Right atrium auricular region (tissue), 2 donors: ENCODE measurements around the gene MYH6. TPM values are rescaled to one million over a fixed set of nuclear protein-coding genes. Genes with fewer than 3 reads are reported as not detected.

Experiments
- DNase-seq: peaks from one replicate; pipeline ENCODE4 v3.0.0-alpha.2; 2019; ENCODE audit warnings: low spot score
- H3K27ac ChIP-seq, 2 donors: fragments of 200-600 bp; sonication (generic); 1 replicate in 1 of 2; 2 replicates in 1 of 2; pipeline ENCODE4 v1.5.1; 2016 to 2019
- H3K27me3 ChIP-seq, 2 donors: fragments of 200-600 bp; sonication (generic); one replicate each; pipeline versions ENCODE4 v1.5.1 to v1.6.0; 2017 to 2019
- H3K36me3 ChIP-seq: fragments of 200-600 bp; sonication (generic); one replicate; pipeline ENCODE4 v1.5.1; 2016
- H3K4me1 ChIP-seq, 2 donors: fragments of 200-600 bp; sonication (generic); one replicate each; pipeline versions ENCODE4 v1.5.1 to v1.6.0; 2017 to 2019
- H3K4me3 ChIP-seq, 2 donors: fragments of 200-600 bp; sonication (generic); 1 replicate in 1 of 2; 2 replicates in 1 of 2; pipeline ENCODE4 v1.5.1; 2017 to 2019; ENCODE audit warnings: mild to moderate bottlenecking in 1 of 2, moderate library complexity in 1 of 2
- H3K9me3 ChIP-seq, 2 donors: fragments of 200-600 bp; sonication (generic); one replicate each; pipeline ENCODE4 v1.5.1; 2019
- CTCF ChIP-seq, 2 donors: fragments of 200-600 bp; sonication (generic); IDR thresholded peaks; one replicate each; pipeline ENCODE4 v1.5.1; 2019; ENCODE audit warnings: antibody characterized with exemption in 2 of 2
- total RNA-seq, 2 donors: library from RNA; depleted of rRNA; stranded (reverse); fragments of >200 nt; gene quantifications; one replicate each; pipeline ENCODE4 v1.1.0, GENCODE V29; 2016

The MYH6 gene
- total RNA-seq, 2 donors from 2014 or later, result 8,253 to 13,240 TPM

- Histone ChIP-seq H3K27me3 (no peaks in the 10 kb centered on the region), H3K4me3 (no peak overlapping the region), H3K4me1 (peaks cover 0 to 38% of the 10 kb centered on the region in 2 donors), H3K9me3 (no peaks in the 10 kb centered on the region), H3K36me3 (peaks cover 4% of the 10 kb centered on the region), H3K27ac (peak overlapping the region in 1 of 2 donors; percentile 51)
- no peak for TF ChIP-seq CTCF (IDR thresholded peaks at IDR 0.05)
- DNase-seq, result no peak
Observed at GRCh38 chr14:23361763-23362162, 46.3 kb downstream of the MYH6 start.

- Histone ChIP-seq H3K36me3 (peaks cover 4% of the 10 kb centered on the region), H3K27me3 (no peaks in the 10 kb centered on the region), H3K4me3 (no peak overlapping the region), H3K4me1 (peaks cover 0 to 38% of the 10 kb centered on the region in 2 donors), H3K27ac (peak overlapping the region in 1 of 2 donors; percentile 51), H3K9me3 (no peaks in the 10 kb centered on the region)
- DNase-seq, result no peak
- TF ChIP-seq CTCF (IDR thresholded peaks at IDR 0.05), result no peak
Observed at GRCh38 chr14:23361320-23361719, 46.8 kb downstream of the MYH6 start.

GRCh38 chr14:23360496-23360895 lies 47.6 kb downstream of the MYH6 start:
- H3K4me1 ChIP-seq, result peaks cover 0 to 33% of the 10 kb centered on the region in 2 donors
- H3K27ac ChIP-seq, result peak overlapping the region in 1 of 2 donors; percentile 36
- H3K27me3 ChIP-seq, result no peaks in the 10 kb centered on the region
- H3K9me3 ChIP-seq, result no peaks in the 10 kb centered on the region
- TF ChIP-seq CTCF (IDR thresholded peaks at IDR 0.05), result peak in 1 of 2 donors; percentile 39
- peaks cover 4% of the 10 kb centered on the region for H3K36me3 ChIP-seq
- DNase-seq, result no peak
- no peak overlapping the region for H3K4me3 ChIP-seq

GRCh38 chr14:23359722-23360447 lies 48.2 kb downstream of the MYH6 start:
- Histone ChIP-seq H3K36me3 (peaks cover 4% of the 10 kb centered on the region), H3K27me3 (no peaks in the 10 kb centered on the region), H3K9me3 (no peaks in the 10 kb centered on the region), H3K27ac (peak overlapping the region in 1 of 2 donors; percentile 36), H3K4me3 (no peak overlapping the region), H3K4me1 (peaks cover 0 to 27% of the 10 kb centered on the region in 2 donors)
- no peak for DNase-seq
- TF ChIP-seq CTCF (IDR thresholded peaks at IDR 0.05), result no peak

GRCh38 chr14:23359167-23359626 lies 48.9 kb downstream of the MYH6 start:
- Histone ChIP-seq H3K27ac (no peak overlapping the region), H3K36me3 (peaks cover 4% of the 10 kb centered on the region), H3K4me1 (peaks cover 0 to 20% of the 10 kb centered on the region in 2 donors), H3K9me3 (no peaks in the 10 kb centered on the region), H3K27me3 (no peaks in the 10 kb centered on the region), H3K4me3 (no peak overlapping the region)
- DNase-seq, result peak; percentile 46
- TF ChIP-seq CTCF (IDR thresholded peaks at IDR 0.05), result no peak
